HL-60 (cell line): ENCODE measurements around the gene INSIG1.

Experiments used
- DNase-seq, 2 experiments: peaks; one replicate each; pipeline ENCODE4 v3.0.0-alpha.2; 2010 to 2020; ENCODE audit warnings: low read depth in 1 of 2, low spot score in 1 of 2
- H3K27ac ChIP-seq: fragments of 250-450 bp; sonication (Bioruptor Pico); replicated peaks from 2 replicates; pipeline ENCODE4 v1.5.1; 2020; ENCODE audit warnings: mild to moderate bottlenecking, moderate library complexity
- H3K27me3 ChIP-seq: fragments of 250-450 bp; sonication (Bioruptor Pico); 2 replicates; pipeline ENCODE4 v1.5.1; 2021; ENCODE audit warnings: mild to moderate bottlenecking, moderate library complexity; ENCODE audit not compliant: insufficient read depth, poor library complexity, severe bottlenecking
- H3K4me3 ChIP-seq: replicated peaks from 2 replicates; pipeline ENCODE4 v1.5.1; 2011; ENCODE audit warnings: mild to moderate bottlenecking, control low read depth, low read length; ENCODE audit not compliant: insufficient read depth
- GABPA ChIP-seq: IDR thresholded peaks from 2 replicates; pipeline ENCODE4 v1.6.1; 2012; ENCODE audit warnings: low read depth
- POLR2AphosphoS5 ChIP-seq: IDR thresholded peaks from 2 replicates; pipeline ENCODE4 v1.6.1; 2012; ENCODE audit warnings: low read depth
- SPI1 ChIP-seq: IDR thresholded peaks from 2 replicates; pipeline ENCODE4 v1.6.1; 2012; ENCODE audit warnings: low read depth, mild to moderate bottlenecking, borderline replicate concordance
- TF ChIP-seq, protein P1 (sequence below): IDR thresholded peaks from one replicate; pipeline ENCODE4 v1.5.1; 2011; ENCODE audit warnings: low read length, control low read depth, inconsistent platforms; ENCODE audit not compliant: insufficient read depth
- TF ChIP-seq, protein P2 (sequence below): IDR thresholded peaks from 2 replicates; pipeline ENCODE4 v1.6.1; 2012; ENCODE audit warnings: low read depth; ENCODE audit not compliant: insufficient replicate concordance

INSIG1 gene

DNA sequence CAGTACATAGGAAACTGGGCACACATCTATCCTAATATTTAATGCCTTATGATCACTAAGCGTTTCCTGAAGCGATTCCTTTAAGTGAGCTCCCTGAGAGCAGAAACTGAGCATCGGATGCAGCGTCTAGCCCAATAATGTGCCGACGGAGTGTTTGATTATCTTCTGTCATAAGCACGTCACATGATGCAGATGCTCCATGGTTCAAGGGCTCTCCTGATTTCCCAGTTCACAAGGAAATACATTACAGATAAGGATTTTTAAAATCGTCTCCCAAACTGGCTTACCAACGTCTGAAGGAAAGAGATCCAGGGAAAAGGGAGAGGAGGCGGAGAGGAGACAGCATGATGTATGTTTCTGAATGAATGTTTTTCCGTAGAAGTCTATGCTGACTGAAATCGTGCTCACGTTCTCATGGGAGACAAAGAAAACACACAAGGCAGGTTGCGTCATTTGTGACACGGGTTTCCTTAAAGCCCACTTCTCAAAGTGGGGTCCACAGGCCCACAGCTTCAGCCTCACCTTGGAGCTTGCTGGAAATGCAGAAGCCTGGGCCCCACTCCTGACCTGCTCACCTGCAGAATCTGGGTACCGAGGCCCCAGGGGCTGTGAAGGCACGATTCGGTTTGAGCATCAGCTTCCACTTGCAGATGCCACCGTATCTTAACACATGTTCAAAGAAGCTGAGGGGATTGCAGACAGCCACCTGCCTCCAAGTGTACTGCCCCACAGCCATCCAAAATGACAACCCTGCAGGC is 21.5 kb upstream of the INSIG1 start:
- Histone ChIP-seq H3K4me3 (no peak overlapping the region), H3K27me3 (peaks cover 4% of the 10 kb centered on the region), H3K27ac (no peak overlapping the region)
- DNase-seq: no peak
- TF ChIP-seq, protein P1, sequence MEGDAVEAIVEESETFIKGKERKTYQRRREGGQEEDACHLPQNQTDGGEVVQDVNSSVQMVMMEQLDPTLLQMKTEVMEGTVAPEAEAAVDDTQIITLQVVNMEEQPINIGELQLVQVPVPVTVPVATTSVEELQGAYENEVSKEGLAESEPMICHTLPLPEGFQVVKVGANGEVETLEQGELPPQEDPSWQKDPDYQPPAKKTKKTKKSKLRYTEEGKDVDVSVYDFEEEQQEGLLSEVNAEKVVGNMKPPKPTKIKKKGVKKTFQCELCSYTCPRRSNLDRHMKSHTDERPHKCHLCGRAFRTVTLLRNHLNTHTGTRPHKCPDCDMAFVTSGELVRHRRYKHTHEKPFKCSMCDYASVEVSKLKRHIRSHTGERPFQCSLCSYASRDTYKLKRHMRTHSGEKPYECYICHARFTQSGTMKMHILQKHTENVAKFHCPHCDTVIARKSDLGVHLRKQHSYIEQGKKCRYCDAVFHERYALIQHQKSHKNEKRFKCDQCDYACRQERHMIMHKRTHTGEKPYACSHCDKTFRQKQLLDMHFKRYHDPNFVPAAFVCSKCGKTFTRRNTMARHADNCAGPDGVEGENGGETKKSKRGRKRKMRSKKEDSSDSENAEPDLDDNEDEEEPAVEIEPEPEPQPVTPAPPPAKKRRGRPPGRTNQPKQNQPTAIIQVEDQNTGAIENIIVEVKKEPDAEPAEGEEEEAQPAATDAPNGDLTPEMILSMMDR: no peak
- TF ChIP-seq, protein P2, sequence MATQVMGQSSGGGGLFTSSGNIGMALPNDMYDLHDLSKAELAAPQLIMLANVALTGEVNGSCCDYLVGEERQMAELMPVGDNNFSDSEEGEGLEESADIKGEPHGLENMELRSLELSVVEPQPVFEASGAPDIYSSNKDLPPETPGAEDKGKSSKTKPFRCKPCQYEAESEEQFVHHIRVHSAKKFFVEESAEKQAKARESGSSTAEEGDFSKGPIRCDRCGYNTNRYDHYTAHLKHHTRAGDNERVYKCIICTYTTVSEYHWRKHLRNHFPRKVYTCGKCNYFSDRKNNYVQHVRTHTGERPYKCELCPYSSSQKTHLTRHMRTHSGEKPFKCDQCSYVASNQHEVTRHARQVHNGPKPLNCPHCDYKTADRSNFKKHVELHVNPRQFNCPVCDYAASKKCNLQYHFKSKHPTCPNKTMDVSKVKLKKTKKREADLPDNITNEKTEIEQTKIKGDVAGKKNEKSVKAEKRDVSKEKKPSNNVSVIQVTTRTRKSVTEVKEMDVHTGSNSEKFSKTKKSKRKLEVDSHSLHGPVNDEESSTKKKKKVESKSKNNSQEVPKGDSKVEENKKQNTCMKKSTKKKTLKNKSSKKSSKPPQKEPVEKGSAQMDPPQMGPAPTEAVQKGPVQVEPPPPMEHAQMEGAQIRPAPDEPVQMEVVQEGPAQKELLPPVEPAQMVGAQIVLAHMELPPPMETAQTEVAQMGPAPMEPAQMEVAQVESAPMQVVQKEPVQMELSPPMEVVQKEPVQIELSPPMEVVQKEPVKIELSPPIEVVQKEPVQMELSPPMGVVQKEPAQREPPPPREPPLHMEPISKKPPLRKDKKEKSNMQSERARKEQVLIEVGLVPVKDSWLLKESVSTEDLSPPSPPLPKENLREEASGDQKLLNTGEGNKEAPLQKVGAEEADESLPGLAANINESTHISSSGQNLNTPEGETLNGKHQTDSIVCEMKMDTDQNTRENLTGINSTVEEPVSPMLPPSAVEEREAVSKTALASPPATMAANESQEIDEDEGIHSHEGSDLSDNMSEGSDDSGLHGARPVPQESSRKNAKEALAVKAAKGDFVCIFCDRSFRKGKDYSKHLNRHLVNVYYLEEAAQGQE: no peak
- TF ChIP-seq SPI1 (no peak), POLR2AphosphoS5 (no peak), GABPA (no peak)

DNA sequence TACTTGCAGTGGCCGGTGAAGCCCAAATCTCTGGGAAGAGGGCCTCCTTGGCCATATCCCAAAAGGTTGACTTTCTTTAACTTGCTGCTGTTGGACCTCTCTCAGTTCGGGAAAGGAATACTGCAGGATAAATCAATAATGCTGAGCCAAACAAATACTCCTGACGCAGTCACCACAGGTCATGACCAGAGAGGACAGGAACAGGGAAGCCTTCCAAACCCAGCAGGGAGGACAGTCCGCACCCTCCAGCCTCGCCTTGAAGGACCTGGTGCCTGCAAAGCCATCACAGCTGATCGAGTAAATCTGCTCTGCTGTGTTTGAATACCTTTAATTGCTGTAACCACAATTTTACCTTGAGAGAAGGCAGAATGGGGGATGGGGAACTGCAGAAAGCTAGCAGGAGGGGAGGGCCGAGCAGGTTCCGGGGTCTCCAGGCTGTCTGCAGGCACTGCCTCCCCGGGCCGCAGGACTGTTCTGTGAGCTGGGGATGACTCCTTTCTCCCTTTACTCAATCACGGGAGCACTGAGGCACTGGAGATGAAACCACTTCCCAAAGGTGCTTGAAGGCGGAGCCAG is 20.8 kb upstream of the INSIG1 start:
- DNase-seq: no peak
- TF ChIP-seq, protein P2: no peak
- TF ChIP-seq, protein P1: no peak
- no peak for TF ChIP-seq SPI1
- no peak for TF ChIP-seq GABPA
- no peak for TF ChIP-seq POLR2AphosphoS5
- Histone ChIP-seq H3K4me3 (no peak overlapping the region), H3K27ac (no peak overlapping the region), H3K27me3 (peaks cover 4% of the 10 kb centered on the region)

DNA sequence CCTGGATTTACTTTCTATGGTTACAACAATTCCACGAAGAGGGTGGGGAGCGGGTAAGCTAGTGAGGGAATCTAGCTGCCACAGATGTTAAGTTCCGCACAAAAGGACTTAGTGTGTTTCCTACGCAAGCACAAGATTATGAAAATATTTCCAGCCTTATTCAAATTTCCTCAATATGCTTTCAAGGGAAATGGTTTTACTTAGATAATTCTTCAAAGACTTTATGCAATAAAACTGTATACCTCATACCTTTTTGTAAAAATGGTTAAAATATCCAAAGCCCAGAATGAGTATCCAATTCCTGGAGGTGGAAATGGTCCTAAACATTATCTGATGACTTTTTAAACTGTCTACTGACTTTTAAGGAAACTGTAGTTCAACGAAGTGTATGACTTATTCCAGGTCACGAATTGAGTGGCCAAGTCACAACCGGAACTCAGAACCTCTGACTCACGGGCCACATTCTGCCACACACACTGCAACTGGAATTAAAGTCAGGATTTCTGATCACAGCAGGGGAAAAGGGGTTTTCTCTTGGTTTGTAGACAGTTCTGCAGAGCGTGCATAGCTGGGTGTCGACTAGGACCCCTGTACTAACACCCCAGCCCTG is 20.2 kb upstream of the INSIG1 start:
- H3K27me3 ChIP-seq: peaks cover 4% of the 10 kb centered on the region
- H3K4me3 ChIP-seq: no peak overlapping the region
- DNase-seq: no peak
- H3K27ac ChIP-seq: no peak overlapping the region
- TF ChIP-seq POLR2AphosphoS5: no peak
- TF ChIP-seq, protein P1: no peak
- TF ChIP-seq, protein P2: no peak
- TF ChIP-seq GABPA: no peak
